Peyer's patch (tissue), 4 donors: ENCODE data around the gene SGSH. TPM values are rescaled to one million over a fixed set of nuclear protein-coding genes. Genes with fewer than 3 reads are reported as not detected.

Source experiments
- DNase-seq, 3 donors: peaks; one replicate each; pipeline ENCODE4 v3.0.0-alpha.2; 2017 to 2019
- H3K27ac ChIP-seq, 4 donors: fragments of 200-600 bp; sonication (generic); one replicate each; pipeline ENCODE4 v1.5.1; 2016 to 2019
- H3K27me3 ChIP-seq, 2 donors: fragments of 200-600 bp; sonication (generic); one replicate each; pipeline ENCODE4 v1.5.1; 2019
- H3K36me3 ChIP-seq, 3 donors: fragments of 200-600 bp; sonication (generic); one replicate each; pipeline ENCODE4 v1.5.1; 2016 to 2019
- H3K4me1 ChIP-seq, 4 donors: fragments of 200-600 bp; sonication (generic); one replicate each; pipeline ENCODE4 v1.5.1; 2016 to 2019
- H3K4me3 ChIP-seq, 4 donors: fragments of 200-600 bp; sonication (generic); 1 replicate in 3 of 4; 2 replicates in 1 of 4; pipeline ENCODE4 v1.5.1; 2016 to 2019; ENCODE audit warnings: mild to moderate bottlenecking in 1 of 4
- H3K9me3 ChIP-seq, 4 donors: fragments of 200-600 bp; sonication (generic); one replicate each; pipeline ENCODE4 v1.5.1; 2016 to 2019; ENCODE audit warnings: mild to moderate bottlenecking in 1 of 4
- POLR2A ChIP-seq, 2 donors: fragments of 450-650 bp; IDR thresholded peaks; one replicate each; pipeline ENCODE4 v1.5.1; 2017; ENCODE audit warnings: antibody characterized with exemption in 2 of 2, mild to moderate bottlenecking in 2 of 2, moderate library complexity in 2 of 2
- total RNA-seq, 4 donors: library from RNA; depleted of rRNA; stranded (reverse); fragments of >200 nt; gene quantifications; one replicate each; pipeline ENCODE4 v1.1.0, GENCODE V29; 2016
- TF ChIP-seq, protein P1 (sequence below), 6 experiments: fragments of 450-650 bp in 4 of 6; fragments of 200-600 bp in 2 of 6; sonication (generic) in 1 of 6; IDR thresholded peaks; one replicate each; pipeline ENCODE4 v1.5.1; 2017 to 2019; ENCODE audit warnings: antibody characterized with exemption in 6 of 6, mild to moderate bottlenecking in 3 of 6, moderate library complexity in 1 of 6

SGSH gene
- total RNA-seq, 4 donors from 2014 or later = 37.8 to 114 (median 60.6) TPM

DNA sequence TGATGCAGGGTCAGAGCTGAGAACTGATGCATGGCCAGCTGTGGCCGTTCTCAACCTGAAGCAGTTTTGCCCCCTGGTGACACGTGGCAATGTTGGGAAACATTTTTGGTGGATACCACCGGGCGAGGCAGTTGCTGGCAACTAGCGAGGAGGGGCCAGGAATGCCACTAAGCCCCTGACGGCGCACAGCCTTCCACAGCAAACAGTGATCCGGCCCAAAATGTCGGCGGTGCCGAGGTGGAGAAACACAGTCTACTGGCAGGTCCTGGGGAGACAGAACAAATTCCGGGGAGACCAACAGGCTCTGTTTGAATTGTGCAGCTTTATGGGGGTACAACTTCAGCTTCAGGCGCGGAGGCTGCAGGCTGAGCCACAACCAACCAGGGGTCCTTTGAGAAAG lies 8.3 kb upstream of the SGSH start:
- Histone ChIP-seq H3K9me3 (peaks cover 0 to 12% (median 4%) of the 10 kb centered on the region in 4 donors), H3K36me3 (peaks cover 0 to 14% (median 0%) of the 10 kb centered on the region in 3 donors), H3K27me3 (no peaks in the 10 kb centered on the region), H3K4me1 (no peaks in the 10 kb centered on the region), H3K4me3 (no peak overlapping the region), H3K27ac (no peak overlapping the region)
- TF ChIP-seq POLR2A (IDR thresholded peaks at IDR 0.05) = no peak
- TF ChIP-seq, protein P1, sequence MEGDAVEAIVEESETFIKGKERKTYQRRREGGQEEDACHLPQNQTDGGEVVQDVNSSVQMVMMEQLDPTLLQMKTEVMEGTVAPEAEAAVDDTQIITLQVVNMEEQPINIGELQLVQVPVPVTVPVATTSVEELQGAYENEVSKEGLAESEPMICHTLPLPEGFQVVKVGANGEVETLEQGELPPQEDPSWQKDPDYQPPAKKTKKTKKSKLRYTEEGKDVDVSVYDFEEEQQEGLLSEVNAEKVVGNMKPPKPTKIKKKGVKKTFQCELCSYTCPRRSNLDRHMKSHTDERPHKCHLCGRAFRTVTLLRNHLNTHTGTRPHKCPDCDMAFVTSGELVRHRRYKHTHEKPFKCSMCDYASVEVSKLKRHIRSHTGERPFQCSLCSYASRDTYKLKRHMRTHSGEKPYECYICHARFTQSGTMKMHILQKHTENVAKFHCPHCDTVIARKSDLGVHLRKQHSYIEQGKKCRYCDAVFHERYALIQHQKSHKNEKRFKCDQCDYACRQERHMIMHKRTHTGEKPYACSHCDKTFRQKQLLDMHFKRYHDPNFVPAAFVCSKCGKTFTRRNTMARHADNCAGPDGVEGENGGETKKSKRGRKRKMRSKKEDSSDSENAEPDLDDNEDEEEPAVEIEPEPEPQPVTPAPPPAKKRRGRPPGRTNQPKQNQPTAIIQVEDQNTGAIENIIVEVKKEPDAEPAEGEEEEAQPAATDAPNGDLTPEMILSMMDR (IDR thresholded peaks at IDR 0.05) = no peak
- no peak for DNase-seq

DNA sequence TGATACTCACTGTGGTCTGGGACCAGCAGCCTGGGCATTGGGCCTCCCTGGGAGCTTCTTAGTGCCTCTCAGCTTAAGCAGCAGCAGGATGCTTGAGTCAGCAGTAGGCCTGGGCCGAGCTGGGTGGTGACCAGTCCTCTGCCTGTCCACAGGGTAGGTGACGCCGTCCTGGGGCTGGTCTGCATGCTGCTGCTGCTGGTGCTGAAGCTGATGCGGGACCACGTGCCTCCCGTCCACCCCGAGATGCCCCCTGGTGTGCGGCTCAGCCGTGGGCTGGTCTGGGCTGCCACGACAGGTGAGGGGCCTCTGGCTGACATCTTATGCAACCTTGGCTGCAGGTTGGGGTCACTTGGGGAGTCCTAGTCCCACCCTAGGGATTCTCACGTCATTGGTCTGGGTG lies 7.5 kb upstream of the SGSH start:
- Histone ChIP-seq H3K9me3 (peaks cover 0 to 6% (median 2%) of the 10 kb centered on the region in 4 donors), H3K4me1 (no peaks in the 10 kb centered on the region), H3K27ac (no peak overlapping the region), H3K4me3 (no peak overlapping the region), H3K27me3 (no peaks in the 10 kb centered on the region), H3K36me3 (peaks cover 0 to 14% (median 0%) of the 10 kb centered on the region in 3 donors)
- no peak for DNase-seq
- TF ChIP-seq, protein P1 (IDR thresholded peaks at IDR 0.05) = no peak
- no peak for TF ChIP-seq POLR2A (IDR thresholded peaks at IDR 0.05)

DNA sequence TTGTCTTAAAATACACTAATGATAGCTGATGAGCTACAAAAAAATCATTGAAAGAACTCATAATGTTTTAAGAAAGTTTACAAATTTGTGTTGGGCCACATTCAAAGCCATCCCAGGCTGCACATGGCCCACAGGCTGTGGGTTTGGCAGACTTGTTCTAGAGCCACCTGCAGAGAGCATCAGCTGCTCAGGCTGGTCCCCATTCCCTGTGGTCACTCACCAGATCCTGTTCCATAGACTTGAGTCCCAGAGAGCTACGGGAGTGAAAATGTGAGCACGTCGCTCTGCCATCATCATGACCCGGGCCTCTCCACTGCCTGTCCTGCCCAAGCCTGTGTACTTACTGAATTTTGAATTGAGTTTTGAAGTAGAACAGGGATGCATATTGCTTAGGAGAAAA lies 7.0 kb upstream of the SGSH start:
- no peak for DNase-seq
- TF ChIP-seq POLR2A (IDR thresholded peaks at IDR 0.05) = no peak
- TF ChIP-seq, protein P1 (IDR thresholded peaks at IDR 0.05) = no peak
- Histone ChIP-seq H3K36me3 (peaks cover 0 to 10% (median 0%) of the 10 kb centered on the region in 3 donors), H3K9me3 (peaks cover 0 to 1% (median under 1%) of the 10 kb centered on the region in 4 donors), H3K27ac (no peak overlapping the region), H3K4me3 (no peak overlapping the region), H3K4me1 (no peaks in the 10 kb centered on the region), H3K27me3 (no peaks in the 10 kb centered on the region)

DNA sequence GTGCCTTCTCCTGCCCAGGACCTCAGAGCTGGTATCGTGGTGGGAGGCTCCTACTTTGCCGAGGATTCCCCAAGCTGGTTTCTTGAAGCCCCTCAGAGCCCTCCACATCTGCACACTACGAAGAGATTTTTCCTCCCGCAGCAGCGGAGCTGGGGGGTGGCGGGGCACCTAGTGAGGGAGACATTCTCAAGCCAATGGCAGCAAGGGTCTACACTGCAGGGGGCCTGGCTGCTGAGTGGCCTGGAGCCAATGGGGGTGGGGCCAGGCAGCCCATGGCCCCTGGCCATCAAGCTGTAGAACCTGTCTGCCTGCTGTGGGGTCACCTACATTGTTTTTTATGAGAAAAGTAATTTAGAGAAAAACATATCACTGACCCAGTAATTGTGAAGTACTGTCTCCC lies 5.1 kb upstream of the SGSH start:
- no peak for DNase-seq
- TF ChIP-seq POLR2A (IDR thresholded peaks at IDR 0.05) = no peak
- TF ChIP-seq, protein P1 (IDR thresholded peaks at IDR 0.05) = no peak
- Histone ChIP-seq H3K4me3 (no peak overlapping the region), H3K36me3 (no peaks in the 10 kb centered on the region), H3K4me1 (peaks cover 0 to 10% (median 2%) of the 10 kb centered on the region in 4 donors), H3K9me3 (no peaks in the 10 kb centered on the region), H3K27me3 (no peaks in the 10 kb centered on the region), H3K27ac (no peak overlapping the region)

DNA sequence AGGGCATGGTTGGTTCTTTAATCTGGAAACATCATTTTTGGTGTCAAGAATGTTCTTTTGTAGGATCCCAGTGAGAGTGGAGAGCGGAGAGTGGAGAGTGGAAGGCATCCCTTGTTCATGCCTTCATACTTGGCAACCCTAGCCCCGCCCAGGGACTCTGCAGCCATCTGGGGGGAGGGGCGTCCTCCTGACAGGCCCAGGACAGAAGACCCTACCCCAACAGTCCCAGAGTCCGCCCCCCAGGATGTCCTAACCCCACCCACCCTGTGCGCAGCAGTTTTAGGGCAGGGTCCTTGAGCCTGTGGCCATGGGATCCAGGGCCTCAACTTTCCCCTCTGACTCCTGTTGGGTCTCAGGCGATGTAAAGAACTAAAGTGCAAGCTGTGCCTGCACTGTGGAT lies 4.5 kb upstream of the SGSH start:
- H3K9me3 ChIP-seq = no peaks in the 10 kb centered on the region
- no peak for DNase-seq
- no peaks in the 10 kb centered on the region for H3K27me3 ChIP-seq
- no peaks in the 10 kb centered on the region for H3K36me3 ChIP-seq
- no peak for TF ChIP-seq POLR2A (IDR thresholded peaks at IDR 0.05)
- TF ChIP-seq, protein P1 (IDR thresholded peaks at IDR 0.05) = no peak
- no peak overlapping the region for H3K4me3 ChIP-seq
- no peak overlapping the region for H3K27ac ChIP-seq
- H3K4me1 ChIP-seq = peaks cover 0 to 10% (median 2%) of the 10 kb centered on the region in 4 donors
